Measurements from ENCODE around the gene TOP2B. TPM values are rescaled to one million over a fixed set of nuclear protein-coding genes. Genes with fewer than 3 reads are reported as not detected.

TOP2B gene
- total RNA-seq, 1 donor, result 49.5 TPM

- DNase-seq (ENCODE audit: low read depth in 2 of 3, low spot score in 2 of 3), result no peak
These were observed 13.9 kb upstream of the TOP2B start for GRCh38 chr3:25678581-25678980.

GRCh38 chr3:25677121-25677520 lies 12.4 kb upstream of the TOP2B start:
- no peak for DNase-seq (ENCODE audit: low read depth in 2 of 3, low spot score in 2 of 3)

- DNase-seq (ENCODE audit: low read depth in 2 of 3, low spot score in 2 of 3), result no peak
These were observed 10.0 kb upstream of the TOP2B start for GRCh38 chr3:25674670-25675069.

- no peak for DNase-seq (ENCODE audit: low read depth in 2 of 3, low spot score in 2 of 3)
These were observed 9.1 kb upstream of the TOP2B start for GRCh38 chr3:25673738-25674298.

GRCh38 chr3:25665315-25666280 lies 891 bp upstream of the TOP2B start:
- DNase-seq (ENCODE audit: low read depth in 2 of 3, low spot score in 2 of 3), result peak; percentile 22 to 44 (median 29)

GRCh38 chr3:25663869-25664811 lies 567 bp downstream of the TOP2B start:
- peak; percentile 45 to 64 (median 47) for DNase-seq (ENCODE audit: low read depth in 2 of 3, low spot score in 2 of 3)

GRCh38 chr3:25663347-25663868 lies 1.3 kb downstream of the TOP2B start:
- peak in 1 of 3 donors; percentile 27 for DNase-seq (ENCODE audit: low read depth in 2 of 3, low spot score in 2 of 3)

GRCh38 chr3:25662736-25663320 lies 1.9 kb downstream of the TOP2B start:
- DNase-seq (ENCODE audit: low read depth in 2 of 3, low spot score in 2 of 3), result no peak

GRCh38 chr3:25661694-25662437 lies 2.8 kb downstream of the TOP2B start:
- DNase-seq (ENCODE audit: low read depth in 2 of 3, low spot score in 2 of 3), result peak in 1 of 3 donors; percentile 18

GRCh38 chr3:25658836-25659235 lies 5.9 kb downstream of the TOP2B start:
- DNase-seq (ENCODE audit: low read depth in 2 of 3, low spot score in 2 of 3), result peak in 1 of 3 donors; percentile 15

- no peak for DNase-seq (ENCODE audit: low read depth in 2 of 3, low spot score in 2 of 3)
These were observed 7.4 kb downstream of the TOP2B start for GRCh38 chr3:25657293-25657692.

- peak in 1 of 3 donors; percentile 23 for DNase-seq (ENCODE audit: low read depth in 2 of 3, low spot score in 2 of 3)
These were observed 9.0 kb downstream of the TOP2B start for GRCh38 chr3:25655659-25656058.

GRCh38 chr3:25654576-25654975 lies 10.1 kb downstream of the TOP2B start:
- DNase-seq (ENCODE audit: low read depth in 2 of 3, low spot score in 2 of 3), result no peak

GRCh38 chr3:25653322-25653721 lies 11.4 kb downstream of the TOP2B start:
- DNase-seq (ENCODE audit: low read depth in 2 of 3, low spot score in 2 of 3), result no peak

- no peak for DNase-seq (ENCODE audit: low read depth in 2 of 3, low spot score in 2 of 3)
These were observed 11.8 kb downstream of the TOP2B start for GRCh38 chr3:25652921-25653320.

- peak in 1 of 3 donors; percentile 37 for DNase-seq (ENCODE audit: low read depth in 2 of 3, low spot score in 2 of 3)
These were observed 15.5 kb downstream of the TOP2B start for GRCh38 chr3:25648925-25649830.

- DNase-seq (ENCODE audit: low read depth in 2 of 3, low spot score in 2 of 3), result peak; percentile 69 to 88 (median 78)
These were observed 16.6 kb downstream of the TOP2B start for GRCh38 chr3:25648107-25648535.

GRCh38 chr3:25635038-25635437 lies 29.7 kb downstream of the TOP2B start:
- DNase-seq (ENCODE audit: low read depth in 2 of 3, low spot score in 2 of 3), result no peak
